IMR-90 (cell line): ENCODE measurements around the gene UBA1. TPM values are rescaled to one million over a fixed set of nuclear protein-coding genes. Genes with fewer than 3 reads are reported as not detected.

Source experiments
- ATAC-seq: fragments of 200-7000 bp; cut with Tn5 transposase; 2 replicates; pipeline ENCODE4 v1.9.1; 2020; ENCODE audit warnings: low read depth, mild to moderate bottlenecking, moderate library complexity
- BruUV-seq: library from RNA; stranded (reverse); fragments of 400-500 nt; replicated peaks from 2 replicates; lab custom pipeline; 2021; lab: Mats Ljungman, UMichigan
- CTCF ChIA-PET: fragments of 300-600 bp; formaldehyde crosslinking; extraction: SDS; loops from one replicate; lab custom pipeline; 2021; ENCODE audit warnings: antibody characterized with exemption; lab: Yijun Ruan, JAX
- POLR2A ChIA-PET: fragments of 300-600 bp; sonication (Branson Sonifier 250); formaldehyde crosslinking; loops from one replicate; lab custom pipeline; 2022; ENCODE audit warnings: antibody characterized with exemption; ENCODE audit not compliant: unreplicated experiment; lab: Charles Lee
- DNase-seq: peaks from one replicate; pipeline ENCODE4 v3.0.0; 2013
- H2AFZ ChIP-seq: replicated peaks from 2 replicates; pipeline ENCODE3; 2013; ENCODE audit warnings: low read length, mild to moderate bottlenecking; ENCODE audit not compliant: poor library complexity
- H2AK5ac ChIP-seq: 2 replicates; pipeline ENCODE4 v1.6.1; 2013; ENCODE audit warnings: low read depth, low read length, inconsistent platforms
- H2AK9ac ChIP-seq: replicated peaks from 2 replicates; pipeline ENCODE3; 2013; ENCODE audit warnings: mild to moderate bottlenecking, low read depth, low read length, moderate library complexity; ENCODE audit not compliant: poor library complexity
- H2BK120ac ChIP-seq: 2 replicates; pipeline ENCODE4 v1.6.1; 2013; ENCODE audit warnings: low read depth, low read length, inconsistent platforms
- H2BK15ac ChIP-seq: 3 replicates; pipeline ENCODE4 v1.6.1; 2013; ENCODE audit warnings: low read depth, low read length, inconsistent platforms
- H2BK20ac ChIP-seq: 2 replicates; pipeline ENCODE4 v1.6.1; 2013; ENCODE audit warnings: low read depth, mild to moderate bottlenecking, inconsistent platforms, low read length, moderate library complexity
- H2BK5ac ChIP-seq: 2 replicates; pipeline ENCODE4 v1.6.1; 2013; ENCODE audit warnings: mild to moderate bottlenecking, low read depth, low read length, inconsistent platforms; ENCODE audit not compliant: poor library complexity, severe bottlenecking
- H3K14ac ChIP-seq: replicated peaks from 2 replicates; pipeline ENCODE4 v1.6.1; 2013; ENCODE audit warnings: low read depth, low read length, inconsistent platforms
- H3K18ac ChIP-seq: 2 replicates; pipeline ENCODE4 v1.6.1; 2013; ENCODE audit warnings: low read depth, low read length, control low read depth
- H3K23ac ChIP-seq: 2 replicates; pipeline ENCODE4 v1.6.1; 2013; ENCODE audit warnings: low read depth, low read length, inconsistent platforms
- H3K27ac ChIP-seq: 2 replicates; pipeline ENCODE4 v1.5.1; 2013; ENCODE audit warnings: mild to moderate bottlenecking, control low read depth, low read length; ENCODE audit not compliant: insufficient read depth
- H3K27me3 ChIP-seq: 2 replicates; pipeline ENCODE4 v1.6.1; 2013; ENCODE audit warnings: low read length; ENCODE audit not compliant: control insufficient read depth, insufficient read depth
- H3K36me3 ChIP-seq: 2 replicates; pipeline ENCODE4 v1.6.1; 2013; ENCODE audit warnings: low read length, mixed read lengths; ENCODE audit not compliant: control insufficient read depth, insufficient read depth
- H3K4ac ChIP-seq: 2 replicates; pipeline ENCODE4 v1.6.1; 2013; ENCODE audit warnings: low read depth, low read length, inconsistent platforms
- H3K4me1 ChIP-seq: 2 replicates; pipeline ENCODE4 v1.6.1; 2013; ENCODE audit warnings: low read length, mixed read lengths; ENCODE audit not compliant: control insufficient read depth, insufficient read depth
- H3K4me2 ChIP-seq: 2 replicates; pipeline ENCODE4 v1.6.1; 2013; ENCODE audit warnings: low read depth, mild to moderate bottlenecking, control low read depth, low read length, moderate library complexity
- H3K4me3 ChIP-seq: 2 replicates; pipeline ENCODE4 v1.5.1; 2013; ENCODE audit warnings: low read depth, mild to moderate bottlenecking, control low read depth, low read length, moderate library complexity; ENCODE audit not compliant: insufficient read depth
- H3K56ac ChIP-seq: 2 replicates; pipeline ENCODE4 v1.6.1; 2013; ENCODE audit warnings: low read length, inconsistent platforms; ENCODE audit not compliant: insufficient read depth; ENCODE audit errors: extremely low read depth
- H3K79me1 ChIP-seq, 2 experiments: 2 replicates each; pipeline ENCODE4 v1.6.1; 2013; ENCODE audit warnings: low read length in 2 of 2, inconsistent platforms in 1 of 2, low read depth in 1 of 2
- H3K9ac ChIP-seq: 2 replicates; pipeline ENCODE4 v1.6.1; 2013; ENCODE audit warnings: low read depth, low read length, control low read depth
- H3K9me1 ChIP-seq: 2 replicates; pipeline ENCODE4 v1.6.1; 2013; ENCODE audit warnings: low read length, inconsistent platforms; ENCODE audit not compliant: insufficient read depth
- H3K9me3 ChIP-seq: 2 replicates; pipeline ENCODE4 v1.6.1; 2013; ENCODE audit warnings: low read length; ENCODE audit not compliant: control insufficient read depth, insufficient read depth
- H4K20me1 ChIP-seq: 2 replicates; pipeline ENCODE4 v1.6.1; 2013; ENCODE audit warnings: low read length, inconsistent platforms; ENCODE audit not compliant: insufficient read depth
- H4K5ac ChIP-seq: 2 replicates; pipeline ENCODE4 v1.6.1; 2013; ENCODE audit warnings: mild to moderate bottlenecking, low read depth, low read length, control low read depth
- H4K8ac ChIP-seq, 2 experiments: 2 replicates each; pipeline ENCODE4 v1.6.1; 2013; ENCODE audit warnings: low read depth in 2 of 2, low read length in 2 of 2, control low read depth in 1 of 2, inconsistent platforms in 1 of 2
- H4K91ac ChIP-seq: 2 replicates; pipeline ENCODE4 v1.6.1; 2013; ENCODE audit warnings: low read depth, low read length, inconsistent platforms; ENCODE audit not compliant: insufficient read depth
- MAZ ChIP-seq: IDR thresholded peaks from 2 replicates; pipeline ENCODE4 v1.6.1; 2012; ENCODE audit warnings: low read depth, mild to moderate bottlenecking, low read length, improper control_type of control experiment, moderate library complexity, borderline replicate concordance
- MXI1 ChIP-seq: IDR thresholded peaks from 2 replicates; pipeline ENCODE4 v1.6.1; 2012; ENCODE audit warnings: low read depth, mild to moderate bottlenecking, low read length, moderate library complexity, borderline replicate concordance
- NFE2L2 ChIP-seq: fragments of 150-350 bp; IDR thresholded peaks from 2 replicates; pipeline ENCODE4 v1.6.1; 2016; ENCODE audit warnings: low read depth, mild to moderate bottlenecking, low read length
- USF2 ChIP-seq: fragments of 150-350 bp; IDR thresholded peaks from 2 replicates; pipeline ENCODE4 v1.6.1; 2017; ENCODE audit warnings: mild to moderate bottlenecking, antibody characterized with exemption, low read length, low read depth
- WGBS, 2 experiments: methylation state at CpG; one replicate each; pipeline versions ENCODE4 v1.1.5 to v1.1.7; 2013; ENCODE audit warnings: missing lambda C conversion rate in 2 of 2; ENCODE audit not compliant: insufficient read length in 1 of 2; ENCODE audit errors: extremely low coverage in 2 of 2; 5-methylcytosine and 5-hydroxymethylcytosine counted together
- dilution Hi-C: fragments of 300-500 bp; cut with HindIII; formaldehyde crosslinking; loops from one replicate; pipeline ENCODE4 v1.14.3; 2018; ENCODE audit warnings: low sequenced_read_pairs; ENCODE audit not compliant: unreplicated experiment
- in situ Hi-C: fragments of 300-500 bp; cut with MboI; formaldehyde crosslinking; loops from 3 replicates; pipeline ENCODE4 v1.14.3; 2019; ENCODE audit warnings: low sequenced_read_pairs, inconsistent platforms, mixed read lengths
- intact Hi-C: fragments of 100-400 bp; cut with micrococcal nuclease; formaldehyde crosslinking; loops from 2 replicates; pipeline ENCODE4 v1.10.0; 2022
- polyA plus RNA-seq, 3 experiments: library from polyadenylated mRNA; depleted of rRNA; stranded (reverse); fragments of >200 nt; gene quantifications; 2 replicates each; pipeline ENCODE4 v1.2.3, GENCODE V29; 2012; ENCODE audit warnings: low replicate concordance in 1 of 3
- total RNA-seq: library from RNA; depleted of rRNA; stranded (reverse); fragments of >200 nt; gene quantifications from 2 replicates; pipeline ENCODE4 v1.2.3, GENCODE V29; 2012

Gene UBA1
- total and polyA plus RNA-seq, 2 of the 4 experiments (the other 2 are of a cell fraction): 299 to 343 TPM

GRCh38 chrX:47178337-47178736 is 15.3 kb upstream of the UBA1 start:
- POLR2A ChIA-PET: no interaction called here
- H3K4ac ChIP-seq: no peak overlapping the region
- H3K4me3 ChIP-seq: no peak overlapping the region
- dilution Hi-C loops (no loop called here), in situ Hi-C loops (no loop called here), intact Hi-C loops (no loop called here)
- no peak overlapping the region for H2BK120ac ChIP-seq
- H3K9ac ChIP-seq: no peak overlapping the region
- no TSS peak for BruUV-seq
- H3K36me3 ChIP-seq: peaks cover 46% of the 10 kb centered on the region
- H2AK5ac ChIP-seq: no peak overlapping the region
- no peak overlapping the region for H3K56ac ChIP-seq
- TF ChIP-seq MXI1 (no peak), MAZ (no peak), USF2 (no peak), NFE2L2 (no peak)
- no peak overlapping the region for H3K14ac ChIP-seq
- H3K27me3 ChIP-seq: peaks cover 21% of the 10 kb centered on the region; the same call in 1 of the 2 replicates
- H4K8ac ChIP-seq: no peak overlapping the region
- WGBS, 2 experiments: 67% methylated on average over 1 of the region's 5 CpGs; no CpG with 5 or more reads in 1 of the 2 experiments
- H3K4me1 ChIP-seq: no peaks in the 10 kb centered on the region
- H2AK9ac ChIP-seq: no peak overlapping the region
- no peaks in the 10 kb centered on the region for H4K20me1 ChIP-seq
- H3K79me1 ChIP-seq: peaks cover 3% of the 10 kb centered on the region in 2 experiments; a peak in 1 of 4 replicates
- DNase-seq: no peak
- H3K4me2 ChIP-seq: no peak overlapping the region
- ATAC-seq: no peak
- CTCF ChIA-PET: no interaction called here
- no peak overlapping the region for H3K27ac ChIP-seq
- H2BK15ac ChIP-seq: no peak overlapping the region
- H3K23ac ChIP-seq: no peak overlapping the region
- H3K9me3 ChIP-seq: no peaks in the 10 kb centered on the region
- no peaks in the 10 kb centered on the region for H3K9me1 ChIP-seq
- H2BK20ac ChIP-seq: no peak overlapping the region
- no peak overlapping the region for H4K5ac ChIP-seq
- no peak overlapping the region for H4K91ac ChIP-seq
- H2BK5ac ChIP-seq: no peak overlapping the region
- H3K18ac ChIP-seq: no peak overlapping the region
- H2AFZ ChIP-seq: no peak overlapping the region
